CD4-positive, alpha-beta T cell (primary cell): ENCODE results near the gene SSUH2. TPM values are rescaled to one million over a fixed set of nuclear protein-coding genes. Genes with fewer than 3 reads are reported as not detected.

Experiments
- ATAC-seq: fragments of 200-7000 bp; cut with Tn5 transposase; one replicate; pipeline ENCODE4 v1.10.0; 2022; ENCODE audit warnings: mild to moderate bottlenecking; ENCODE audit not compliant: poor library complexity
- CTCF ChIA-PET: fragments of 350-600 bp; sonication (Branson Sonifier 250); formaldehyde crosslinking; loops from one replicate; lab custom pipeline; 2021; ENCODE audit warnings: antibody characterized with exemption, inconsistent platforms; lab: Charles Lee
- POLR2A ChIA-PET: fragments of 350-600 bp; sonication (Branson Sonifier 250); formaldehyde crosslinking; loops from one replicate; lab custom pipeline; 2021; ENCODE audit warnings: antibody characterized with exemption, inconsistent platforms; lab: Charles Lee
- DNase-seq, 14 experiments: peaks; one replicate each; pipeline ENCODE4 v3.0.0-alpha.2; 2013 to 2020; ENCODE audit warnings: mixed read lengths in 2 of 14
- H3K27ac ChIP-seq, 2 donors: one replicate each; pipeline versions ENCODE4 v1.5.1 to v1.7.0; 2013; ENCODE audit warnings: low read length in 2 of 2, low read depth in 1 of 2, mild to moderate bottlenecking in 1 of 2
- H3K27me3 ChIP-seq, 2 experiments: 1 replicate in 1 of 2; 2 replicates in 1 of 2; pipeline versions ENCODE4 v1.6.1 to v1.7.0; 2013; ENCODE audit warnings: low read length in 2 of 2, control low read depth in 1 of 2, mild to moderate bottlenecking in 1 of 2, moderate library complexity in 1 of 2; ENCODE audit not compliant: insufficient read depth in 2 of 2, control insufficient read depth in 1 of 2
- H3K36me3 ChIP-seq: one replicate; pipeline ENCODE4 v1.6.1; 2013; ENCODE audit warnings: low read length, control low read depth; ENCODE audit not compliant: insufficient read depth
- H3K4me1 ChIP-seq: one replicate; pipeline ENCODE4 v1.6.1; 2013; ENCODE audit warnings: low read length, control low read depth; ENCODE audit not compliant: insufficient read depth
- H3K4me3 ChIP-seq: one replicate; pipeline ENCODE4 v1.5.1; 2013; ENCODE audit warnings: mild to moderate bottlenecking, low read length, moderate library complexity
- H3K9me3 ChIP-seq, 2 experiments: 1 replicate in 1 of 2; 2 replicates in 1 of 2; pipeline versions ENCODE4 v1.6.1 to v1.7.0; 2013; ENCODE audit warnings: low read length in 2 of 2, mild to moderate bottlenecking in 2 of 2, control low read depth in 1 of 2, moderate library complexity in 1 of 2; ENCODE audit not compliant: control insufficient read depth in 1 of 2, insufficient read depth in 1 of 2
- H3K27ac Mint-ChIP-seq: one replicate; pipeline ENCODE4 v1.8.0; 2020; ENCODE audit warnings: mixed read lengths
- H3K27me3 Mint-ChIP-seq: one replicate; pipeline ENCODE4 v1.8.0; 2021; ENCODE audit warnings: mixed read lengths
- H3K36me3 Mint-ChIP-seq: one replicate; pipeline ENCODE4 v1.8.0; 2021; ENCODE audit warnings: low read depth, mixed read lengths
- H3K4me1 Mint-ChIP-seq: one replicate; pipeline ENCODE4 v1.8.0; 2021; ENCODE audit warnings: low read depth, mixed read lengths
- H3K4me3 Mint-ChIP-seq: one replicate; pipeline ENCODE4 v1.8.0; 2020; ENCODE audit warnings: mild to moderate bottlenecking, mixed read lengths
- H3K9me3 Mint-ChIP-seq: one replicate; pipeline ENCODE4 v1.8.0; 2020; ENCODE audit warnings: mixed read lengths
- intact Hi-C, 2 experiments: fragments of 100-400 bp; cut with DNase I in 1 of 2; cut with micrococcal nuclease in 1 of 2; formaldehyde crosslinking; loops; one replicate each; pipeline versions ENCODE4 v1.15.1 to v1.9.0; 2023 to 2025; cut with DNase I, micrococcal nuclease
- total RNA-seq, 174 experiments: library from RNA in 2 of 174; stranded (reverse) in 2 of 174; gene quantifications; one replicate each; pipeline ENCODE4 v1.2.3 and lab custom pipeline; 2021 to 2026
- TF ChIP-seq, protein P1 (sequence below): fragments of 200-600 bp; IDR thresholded peaks from one replicate; pipeline ENCODE4 v1.8.0; 2022; ENCODE audit warnings: antibody characterized with exemption, mild to moderate bottlenecking

The SSUH2 gene
- total RNA-seq, 2 experiments from 2014 or later = not detected

- Histone ChIP-seq H3K27me3 (peaks cover 0 to 4% of the 10 kb centered on the region in 2 experiments), H3K36me3 (no peaks in the 10 kb centered on the region), H3K27ac (no peak overlapping the region), H3K4me3 (no peak overlapping the region), H3K9me3 (no peaks in the 10 kb centered on the region), H3K4me1 (no peaks in the 10 kb centered on the region)
- TF ChIP-seq, protein P1, sequence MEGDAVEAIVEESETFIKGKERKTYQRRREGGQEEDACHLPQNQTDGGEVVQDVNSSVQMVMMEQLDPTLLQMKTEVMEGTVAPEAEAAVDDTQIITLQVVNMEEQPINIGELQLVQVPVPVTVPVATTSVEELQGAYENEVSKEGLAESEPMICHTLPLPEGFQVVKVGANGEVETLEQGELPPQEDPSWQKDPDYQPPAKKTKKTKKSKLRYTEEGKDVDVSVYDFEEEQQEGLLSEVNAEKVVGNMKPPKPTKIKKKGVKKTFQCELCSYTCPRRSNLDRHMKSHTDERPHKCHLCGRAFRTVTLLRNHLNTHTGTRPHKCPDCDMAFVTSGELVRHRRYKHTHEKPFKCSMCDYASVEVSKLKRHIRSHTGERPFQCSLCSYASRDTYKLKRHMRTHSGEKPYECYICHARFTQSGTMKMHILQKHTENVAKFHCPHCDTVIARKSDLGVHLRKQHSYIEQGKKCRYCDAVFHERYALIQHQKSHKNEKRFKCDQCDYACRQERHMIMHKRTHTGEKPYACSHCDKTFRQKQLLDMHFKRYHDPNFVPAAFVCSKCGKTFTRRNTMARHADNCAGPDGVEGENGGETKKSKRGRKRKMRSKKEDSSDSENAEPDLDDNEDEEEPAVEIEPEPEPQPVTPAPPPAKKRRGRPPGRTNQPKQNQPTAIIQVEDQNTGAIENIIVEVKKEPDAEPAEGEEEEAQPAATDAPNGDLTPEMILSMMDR = no peak
- intact Hi-C loops = no loop called here
- ChIA-PET CTCF (no interaction called here), POLR2A (no interaction called here)
- DNase-seq (no peak), ATAC-seq (no peak)
- no peaks in the 10 kb centered on the region for H3K9me3 Mint-ChIP-seq
- no peaks in the 10 kb centered on the region for H3K36me3 Mint-ChIP-seq
- H3K4me3 Mint-ChIP-seq = no peak overlapping the region
- no peaks in the 10 kb centered on the region for H3K4me1 Mint-ChIP-seq
- peaks cover 40% of the 10 kb centered on the region for H3K27me3 Mint-ChIP-seq
- no peak overlapping the region for H3K27ac Mint-ChIP-seq
These were observed 2.6 kb downstream of the SSUH2 start for GRCh38 chr3:8642001-8642400.

- Histone ChIP-seq H3K27me3 (peaks cover 0 to 4% of the 10 kb centered on the region in 2 experiments), H3K36me3 (no peaks in the 10 kb centered on the region), H3K4me1 (no peaks in the 10 kb centered on the region), H3K9me3 (no peaks in the 10 kb centered on the region), H3K27ac (no peak overlapping the region), H3K4me3 (no peak overlapping the region)
- peaks cover 40% of the 10 kb centered on the region for H3K27me3 Mint-ChIP-seq
- TF ChIP-seq, protein P1 = no peak
- H3K9me3 Mint-ChIP-seq = peaks cover 3% of the 10 kb centered on the region
- no peaks in the 10 kb centered on the region for H3K36me3 Mint-ChIP-seq
- DNase-seq = no peak
- ChIA-PET POLR2A (no interaction called here), CTCF (no interaction called here)
- no peak overlapping the region for H3K27ac Mint-ChIP-seq
- intact Hi-C loops = no loop called here
- ATAC-seq = no peak
- no peaks in the 10 kb centered on the region for H3K4me1 Mint-ChIP-seq
- H3K4me3 Mint-ChIP-seq = no peak overlapping the region
These were observed 3.1 kb downstream of the SSUH2 start for GRCh38 chr3:8641472-8641871.

DNA sequence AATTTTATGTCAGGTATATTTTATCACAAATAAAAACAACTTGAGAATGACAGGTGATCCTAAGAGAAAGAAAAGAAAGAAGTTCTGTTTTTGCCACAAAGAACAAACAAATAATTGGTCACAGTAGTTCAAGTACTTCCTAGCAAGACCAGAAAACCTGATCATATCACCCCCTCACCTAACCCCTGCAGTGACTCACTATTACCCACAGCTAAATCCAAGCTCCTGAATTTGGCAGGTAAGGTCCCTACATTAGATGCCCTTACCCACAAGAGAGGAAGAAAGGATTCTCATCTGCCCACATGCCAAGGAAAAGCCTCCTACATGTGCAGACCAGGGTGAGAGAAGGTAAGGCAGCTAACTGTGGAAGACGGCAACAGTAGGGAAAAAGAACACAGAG is 4.4 kb downstream of the SSUH2 start:
- H3K9me3 ChIP-seq = peaks cover 0 to 3% of the 10 kb centered on the region in 2 experiments
- DNase-seq (no peak), ATAC-seq (no peak)
- POLR2A ChIA-PET = no interaction called here
- intact Hi-C loops = no loop called here
- H3K27me3 ChIP-seq = peaks cover 0 to 4% of the 10 kb centered on the region in 2 experiments
- H3K27ac ChIP-seq = no peak overlapping the region
- no peaks in the 10 kb centered on the region for H3K36me3 ChIP-seq
- H3K4me3 ChIP-seq = no peak overlapping the region
- H3K9me3 Mint-ChIP-seq = peaks cover 4% of the 10 kb centered on the region
- TF ChIP-seq, protein P1 = no peak
- H3K27ac Mint-ChIP-seq = no peak overlapping the region
- no peak overlapping the region for H3K4me3 Mint-ChIP-seq
- no peaks in the 10 kb centered on the region for H3K4me1 Mint-ChIP-seq
- CTCF ChIA-PET = no interaction called here
- H3K36me3 Mint-ChIP-seq = no peaks in the 10 kb centered on the region
- H3K27me3 Mint-ChIP-seq = peaks cover 35% of the 10 kb centered on the region
- H3K4me1 ChIP-seq = no peaks in the 10 kb centered on the region
